SK-N-SH (cell line): Measurements from ENCODE around the gene KLHL25. TPM values are rescaled to one million over a fixed set of nuclear protein-coding genes. Genes with fewer than 3 reads are reported as not detected.

Source experiments
- CTCF ChIA-PET: fragments of 300-600, 350-600 bp; formaldehyde crosslinking; extraction: SDS; loops from one replicate; lab custom pipeline; 2021; lab: Yijun Ruan, JAX
- POLR2A ChIA-PET: fragments of 350-600 bp; sonication (Branson Sonifier 250); formaldehyde crosslinking; extraction: SDS; loops from one replicate; lab custom pipeline; 2020; ENCODE audit warnings: antibody characterized with exemption, inconsistent platforms; lab: Yijun Ruan, JAX
- DNase-seq: peaks from one replicate; pipeline ENCODE4 v3.0.0; 2012
- H2AFZ ChIP-seq: fragments of 200-600 bp; sonication (generic); 2 replicates; pipeline ENCODE4 v1.8.1; 2016; ENCODE audit warnings: antibody characterized with exemption, mild to moderate bottlenecking, low read depth
- H3F3A ChIP-seq: fragments of 200-600 bp; sonication (generic); replicated peaks from 2 replicates; pipeline ENCODE3; 2016; ENCODE audit warnings: antibody characterized with exemption, mild to moderate bottlenecking; ENCODE audit not compliant: insufficient read depth
- H3K27ac ChIP-seq, 2 experiments: fragments of 200-500 bp in 1 of 2; fragments of 200-600 bp in 1 of 2; sonication (Bioruptor generic) in 1 of 2; sonication (generic), shearing (Covaris generic) in 1 of 2; 2 replicates each; pipeline versions ENCODE4 v1.5.1 to v1.6.1; 2014 to 2016; ENCODE audit warnings: low read depth in 2 of 2, inconsistent platforms in 1 of 2, low read length in 1 of 2, mild to moderate bottlenecking in 1 of 2, mixed read lengths in 1 of 2
- H3K27me3 ChIP-seq: fragments of 200-600 bp; sonication (generic), shearing (Covaris generic); 2 replicates; pipeline ENCODE4 v1.6.1; 2016; ENCODE audit warnings: mixed run types; ENCODE audit not compliant: insufficient read depth
- H3K36me3 ChIP-seq, 2 experiments: fragments of 200-500 bp in 1 of 2; fragments of 200-600 bp in 1 of 2; sonication (Bioruptor generic) in 1 of 2; sonication (generic) in 1 of 2; replicated peaks in 1 of 2; 2 replicates each; pipeline versions ENCODE3 to v1.5.1; 2014 to 2016; ENCODE audit warnings: low read length in 1 of 2, mild to moderate bottlenecking in 1 of 2; ENCODE audit not compliant: insufficient read depth in 2 of 2, control insufficient read depth in 1 of 2
- H3K4me1 ChIP-seq, 2 experiments: fragments of 200-500 bp in 1 of 2; fragments of 200-600 bp in 1 of 2; sonication (Bioruptor generic) in 1 of 2; sonication (generic), shearing (Covaris generic) in 1 of 2; 2 replicates each; pipeline versions ENCODE4 v1.5.1 to v1.6.1; 2014 to 2016; ENCODE audit warnings: low read depth in 1 of 2, low read length in 1 of 2, mixed run types in 1 of 2; ENCODE audit not compliant: insufficient read depth in 2 of 2, control insufficient read depth in 1 of 2
- H3K4me2 ChIP-seq: fragments of 200-600 bp; sonication (generic), shearing (Covaris generic); 2 replicates; pipeline ENCODE4 v1.6.1; 2017; ENCODE audit warnings: mixed run types
- H3K4me3 ChIP-seq, 2 experiments: fragments of 200-500 bp in 1 of 2; fragments of 200-600 bp in 1 of 2; sonication (Bioruptor generic) in 1 of 2; sonication (generic), shearing (Covaris generic) in 1 of 2; 2 replicates each; pipeline versions ENCODE4 v1.5.1 to v1.8.1; 2014 to 2016; ENCODE audit warnings: low read depth in 2 of 2, inconsistent platforms in 1 of 2, low read length in 1 of 2, mild to moderate bottlenecking in 1 of 2, mixed read lengths in 1 of 2, moderate library complexity in 1 of 2
- H3K79me2 ChIP-seq: fragments of 200-600 bp; sonication (generic); 2 replicates; pipeline ENCODE4 v1.8.1; 2017; ENCODE audit warnings: mild to moderate bottlenecking; ENCODE audit not compliant: insufficient read depth
- H3K9ac ChIP-seq: fragments of 200-600 bp; sonication (generic); 2 replicates; pipeline ENCODE4 v1.6.1; 2017; ENCODE audit warnings: mixed run types
- H3K9me2 ChIP-seq: fragments of 200-600 bp; sonication (generic); 2 replicates; pipeline ENCODE4 v1.6.1; 2017; ENCODE audit warnings: mixed run types
- H3K9me3 ChIP-seq: fragments of 200-600 bp; sonication (generic); 2 replicates; pipeline ENCODE4 v1.6.1; 2017; ENCODE audit warnings: mixed run types, mild to moderate bottlenecking, moderate library complexity
- H4K20me1 ChIP-seq: fragments of 200-600 bp; sonication (generic); 2 replicates; pipeline ENCODE4 v1.6.1; 2017; ENCODE audit warnings: mild to moderate bottlenecking, mixed run types; ENCODE audit not compliant: insufficient read depth
- EP300 ChIP-seq, 2 experiments: IDR thresholded peaks; 2 replicates each; pipeline versions ENCODE4 v1.4.0 to v1.6.1; 2012; ENCODE audit warnings: borderline replicate concordance in 1 of 2, low read depth in 1 of 2, low read length in 1 of 2
- FOSL2 ChIP-seq: IDR thresholded peaks from 2 replicates; pipeline ENCODE4 v1.4.0; 2012; ENCODE audit warnings: low read depth, mild to moderate bottlenecking, moderate library complexity, borderline replicate concordance
- FOXM1 ChIP-seq: IDR thresholded peaks from 2 replicates; pipeline ENCODE4 v1.4.0; 2012; ENCODE audit warnings: low read depth, mild to moderate bottlenecking
- JUND ChIP-seq: IDR thresholded peaks from 2 replicates; pipeline ENCODE4 v1.4.0; 2012
- NRF1 ChIP-seq: IDR thresholded peaks from 2 replicates; pipeline ENCODE4 v1.6.1; 2012; ENCODE audit warnings: low read depth, mild to moderate bottlenecking, low read length
- POLR2AphosphoS5 ChIP-seq: IDR thresholded peaks from 2 replicates; pipeline ENCODE4 v1.6.1; 2012; ENCODE audit warnings: low read depth, low read length
- RFX5 ChIP-seq: IDR thresholded peaks from 2 replicates; pipeline ENCODE4 v1.6.1; 2012; ENCODE audit warnings: mild to moderate bottlenecking, improper control_type of control experiment, low read length
- TEAD4 ChIP-seq: IDR thresholded peaks from 2 replicates; pipeline ENCODE4 v1.4.0; 2012; ENCODE audit warnings: mild to moderate bottlenecking, borderline replicate concordance; ENCODE audit not compliant: insufficient read depth
- WGBS: methylation state at CpG from one replicate; pipeline ENCODE4 v1.1.6; 2017; ENCODE audit warnings: low lambda C conversion rate; 5-methylcytosine and 5-hydroxymethylcytosine counted together
- polyA plus RNA-seq, 3 experiments: library from polyadenylated mRNA; depleted of rRNA; stranded (reverse); fragments of >200 nt; gene quantifications; 2 replicates each; pipeline ENCODE4 v1.2.3, GENCODE V29; 2012
- TF ChIP-seq, protein P1 (sequence below): IDR thresholded peaks from 2 replicates; pipeline ENCODE4 v1.4.0; 2012; ENCODE audit warnings: low read depth, borderline replicate concordance
- TF ChIP-seq, protein P2 (sequence below): IDR thresholded peaks from 2 replicates; pipeline ENCODE4 v1.6.1; 2012; ENCODE audit warnings: mild to moderate bottlenecking, low read depth, low read length, moderate library complexity
- TF ChIP-seq, protein P3 (sequence below): IDR thresholded peaks from 2 replicates; pipeline ENCODE4 v1.4.0; 2012; ENCODE audit warnings: low read depth, borderline replicate concordance

KLHL25 gene
- polyA plus RNA-seq, 1 of the 3 experiments (the other 2 are of a cell fraction): 4.5 TPM

DNA sequence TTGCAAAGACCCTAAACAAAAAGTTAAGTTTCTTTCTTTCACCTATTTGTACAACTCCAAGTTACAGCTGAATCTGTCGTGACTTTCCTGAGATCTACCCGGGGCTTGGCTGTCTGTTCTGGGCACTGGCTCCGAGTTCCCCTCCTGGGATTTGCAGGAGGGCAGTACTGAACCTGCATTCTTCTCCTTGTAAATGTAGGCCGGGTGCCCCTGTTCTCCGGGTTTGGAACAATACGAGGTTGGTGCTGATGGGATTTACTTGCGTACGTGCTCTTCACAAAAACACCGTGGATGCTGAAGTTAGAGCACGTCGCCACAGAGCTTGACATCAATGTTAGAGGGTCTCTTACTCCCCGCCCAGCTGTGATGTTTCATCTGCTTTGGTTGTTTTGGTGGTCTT, 48.1 kb downstream of the KLHL25 start:
- H3K27ac ChIP-seq: no peak overlapping the region
- H3K79me2 ChIP-seq: no peaks in the 10 kb centered on the region
- POLR2A ChIA-PET: no interaction called here
- H4K20me1 ChIP-seq: no peaks in the 10 kb centered on the region
- TF ChIP-seq FOXM1 (no peak), POLR2AphosphoS5 (no peak), EP300 (IDR thresholded peaks at IDR 0.05; ENCODE audit: borderline replicate concordance in 1 of 2, low read depth in 1 of 2, low read length in 1 of 2) (no peak), JUND (no peak)
- TF ChIP-seq, protein P1, sequence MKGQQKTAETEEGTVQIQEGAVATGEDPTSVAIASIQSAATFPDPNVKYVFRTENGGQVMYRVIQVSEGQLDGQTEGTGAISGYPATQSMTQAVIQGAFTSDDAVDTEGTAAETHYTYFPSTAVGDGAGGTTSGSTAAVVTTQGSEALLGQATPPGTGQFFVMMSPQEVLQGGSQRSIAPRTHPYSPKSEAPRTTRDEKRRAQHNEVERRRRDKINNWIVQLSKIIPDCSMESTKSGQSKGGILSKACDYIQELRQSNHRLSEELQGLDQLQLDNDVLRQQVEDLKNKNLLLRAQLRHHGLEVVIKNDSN: no peak
- TF ChIP-seq, all 33 proteins: peak for 0
- H3K36me3 ChIP-seq: peaks cover 7 to 66% of the 10 kb centered on the region in 2 experiments
- CTCF ChIA-PET: interaction anchor here (0.5 to 1.4 kb wide), 4 partner anchors 8 to 94 kb away, joined by 3 to 4 read pairs (median 4); no protein-coding TSS in a partner anchor
- no peak overlapping the region for H3K9ac ChIP-seq
- H3K4me2 ChIP-seq: no peak overlapping the region
- no peaks in the 10 kb centered on the region for H3K9me2 ChIP-seq
- no peaks in the 10 kb centered on the region for H3F3A ChIP-seq
- no peak overlapping the region for H2AFZ ChIP-seq
- H3K9me3 ChIP-seq: no peaks in the 10 kb centered on the region
- DNase-seq: peak; percentile 11
- no peak overlapping the region for H3K4me3 ChIP-seq
- 99% methylated on average over 12 of the region's 12 CpGs for WGBS
- H3K4me1 ChIP-seq: peaks cover 0 to 14% of the 10 kb centered on the region in 2 experiments; a peak in 1 of 4 replicates
- no peaks in the 10 kb centered on the region for H3K27me3 ChIP-seq

DNA sequence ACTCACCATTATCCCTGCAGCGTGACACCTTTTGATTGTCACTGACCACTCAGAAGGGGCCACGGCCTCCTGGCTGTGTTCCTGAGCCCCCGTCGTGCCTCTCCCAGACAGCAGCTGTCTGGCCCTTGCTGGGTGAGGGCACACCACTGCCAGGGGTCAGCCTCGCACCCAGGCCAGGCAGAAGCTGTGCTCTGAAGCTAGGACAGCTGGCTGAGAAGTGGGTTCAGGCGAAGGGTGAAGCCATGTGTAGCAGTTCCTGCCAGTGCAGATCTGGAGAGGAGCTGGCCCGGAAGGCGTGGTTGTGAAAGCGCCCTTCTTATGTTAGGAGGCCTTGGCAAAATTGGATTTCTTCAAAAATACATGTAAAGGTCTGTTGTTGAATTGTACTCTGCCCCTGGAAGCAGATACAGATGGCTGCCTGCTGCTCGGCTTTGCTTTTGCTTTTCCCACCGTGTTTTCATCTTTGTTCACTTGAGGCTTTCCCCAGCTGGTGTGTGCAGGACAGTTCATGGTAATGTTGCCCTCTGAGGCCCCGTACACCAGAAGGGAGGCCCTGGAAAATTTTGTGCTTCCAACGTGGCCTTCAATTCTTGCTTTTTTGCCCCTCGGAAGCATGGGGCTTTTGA, 49.1 kb downstream of the KLHL25 start:
- 78% methylated on average over 12 of the region's 14 CpGs for WGBS
- Histone ChIP-seq H3K4me1 (peaks cover 0 to 10% of the 10 kb centered on the region in 2 experiments; a peak in 1 of 4 replicates), H3K9ac (no peak overlapping the region), H2AFZ (no peak overlapping the region), H3K36me3 (peaks cover 11 to 71% of the 10 kb centered on the region in 2 experiments), H3K9me2 (no peaks in the 10 kb centered on the region), H3K27ac (no peak overlapping the region), H3K9me3 (no peaks in the 10 kb centered on the region), H3K79me2 (no peaks in the 10 kb centered on the region), H4K20me1 (no peaks in the 10 kb centered on the region), H3K27me3 (no peaks in the 10 kb centered on the region), H3F3A (no peaks in the 10 kb centered on the region), H3K4me3 (no peak overlapping the region), H3K4me2 (no peak overlapping the region)
- peak; percentile 9 for DNase-seq
- no peak for TF ChIP-seq NRF1
- TF ChIP-seq JUND: no peak
- TF ChIP-seq, protein P2, sequence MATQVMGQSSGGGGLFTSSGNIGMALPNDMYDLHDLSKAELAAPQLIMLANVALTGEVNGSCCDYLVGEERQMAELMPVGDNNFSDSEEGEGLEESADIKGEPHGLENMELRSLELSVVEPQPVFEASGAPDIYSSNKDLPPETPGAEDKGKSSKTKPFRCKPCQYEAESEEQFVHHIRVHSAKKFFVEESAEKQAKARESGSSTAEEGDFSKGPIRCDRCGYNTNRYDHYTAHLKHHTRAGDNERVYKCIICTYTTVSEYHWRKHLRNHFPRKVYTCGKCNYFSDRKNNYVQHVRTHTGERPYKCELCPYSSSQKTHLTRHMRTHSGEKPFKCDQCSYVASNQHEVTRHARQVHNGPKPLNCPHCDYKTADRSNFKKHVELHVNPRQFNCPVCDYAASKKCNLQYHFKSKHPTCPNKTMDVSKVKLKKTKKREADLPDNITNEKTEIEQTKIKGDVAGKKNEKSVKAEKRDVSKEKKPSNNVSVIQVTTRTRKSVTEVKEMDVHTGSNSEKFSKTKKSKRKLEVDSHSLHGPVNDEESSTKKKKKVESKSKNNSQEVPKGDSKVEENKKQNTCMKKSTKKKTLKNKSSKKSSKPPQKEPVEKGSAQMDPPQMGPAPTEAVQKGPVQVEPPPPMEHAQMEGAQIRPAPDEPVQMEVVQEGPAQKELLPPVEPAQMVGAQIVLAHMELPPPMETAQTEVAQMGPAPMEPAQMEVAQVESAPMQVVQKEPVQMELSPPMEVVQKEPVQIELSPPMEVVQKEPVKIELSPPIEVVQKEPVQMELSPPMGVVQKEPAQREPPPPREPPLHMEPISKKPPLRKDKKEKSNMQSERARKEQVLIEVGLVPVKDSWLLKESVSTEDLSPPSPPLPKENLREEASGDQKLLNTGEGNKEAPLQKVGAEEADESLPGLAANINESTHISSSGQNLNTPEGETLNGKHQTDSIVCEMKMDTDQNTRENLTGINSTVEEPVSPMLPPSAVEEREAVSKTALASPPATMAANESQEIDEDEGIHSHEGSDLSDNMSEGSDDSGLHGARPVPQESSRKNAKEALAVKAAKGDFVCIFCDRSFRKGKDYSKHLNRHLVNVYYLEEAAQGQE: no peak
- TF ChIP-seq, protein P3, sequence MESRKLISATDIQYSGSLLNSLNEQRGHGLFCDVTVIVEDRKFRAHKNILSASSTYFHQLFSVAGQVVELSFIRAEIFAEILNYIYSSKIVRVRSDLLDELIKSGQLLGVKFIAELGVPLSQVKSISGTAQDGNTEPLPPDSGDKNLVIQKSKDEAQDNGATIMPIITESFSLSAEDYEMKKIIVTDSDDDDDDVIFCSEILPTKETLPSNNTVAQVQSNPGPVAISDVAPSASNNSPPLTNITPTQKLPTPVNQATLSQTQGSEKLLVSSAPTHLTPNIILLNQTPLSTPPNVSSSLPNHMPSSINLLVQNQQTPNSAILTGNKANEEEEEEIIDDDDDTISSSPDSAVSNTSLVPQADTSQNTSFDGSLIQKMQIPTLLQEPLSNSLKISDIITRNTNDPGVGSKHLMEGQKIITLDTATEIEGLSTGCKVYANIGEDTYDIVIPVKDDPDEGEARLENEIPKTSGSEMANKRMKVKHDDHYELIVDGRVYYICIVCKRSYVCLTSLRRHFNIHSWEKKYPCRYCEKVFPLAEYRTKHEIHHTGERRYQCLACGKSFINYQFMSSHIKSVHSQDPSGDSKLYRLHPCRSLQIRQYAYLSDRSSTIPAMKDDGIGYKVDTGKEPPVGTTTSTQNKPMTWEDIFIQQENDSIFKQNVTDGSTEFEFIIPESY: no peak
- TF ChIP-seq TEAD4: no peak
- no peak for TF ChIP-seq FOSL2
- no peak for TF ChIP-seq RFX5
- POLR2A ChIA-PET: interaction anchor here (0.6 kb wide), 1 partner anchor 20 kb away, joined by 4 read pairs; no protein-coding TSS in a partner anchor
- CTCF ChIA-PET: interaction anchor here (1.4 kb wide), 1 partner anchor 12 kb away, joined by 4 read pairs; no protein-coding TSS in a partner anchor
